ENCODE results near the gene TMEM141.

The TMEM141 gene

DNA sequence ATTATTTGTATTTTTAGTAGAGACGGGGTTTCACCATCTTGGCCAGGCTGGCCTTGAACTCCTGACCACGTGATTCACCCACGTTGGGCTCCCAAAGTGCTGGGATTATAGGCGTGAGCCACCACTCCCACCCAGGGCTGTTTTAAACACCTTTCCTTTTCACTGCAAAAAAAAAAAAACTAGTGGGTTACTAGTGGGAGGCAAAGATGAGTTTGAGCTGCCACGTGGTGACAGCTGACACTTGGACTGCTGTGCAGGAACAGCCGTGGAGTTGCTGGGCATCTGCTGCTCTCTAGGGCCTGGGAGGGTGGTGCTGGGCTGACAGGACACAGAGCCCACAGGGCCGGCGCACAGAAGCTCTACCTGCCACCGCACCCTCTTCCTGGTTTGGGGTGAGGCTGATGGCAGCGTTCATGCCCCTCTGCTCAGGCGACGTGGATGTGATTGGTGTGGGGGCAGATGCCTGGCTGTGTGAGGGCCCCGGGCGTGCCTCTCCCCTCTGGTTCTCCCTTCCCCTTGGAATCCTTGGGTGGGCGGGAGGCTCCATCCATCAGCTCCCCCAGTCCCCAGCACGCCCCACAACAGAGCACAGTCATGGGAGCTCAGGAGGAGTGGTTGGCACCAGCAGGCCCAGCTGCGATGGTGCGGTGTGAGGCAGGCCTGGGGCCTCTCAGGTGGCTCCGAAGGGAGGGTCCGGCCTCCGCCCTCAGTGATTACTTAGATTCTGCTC, 33.5 kb downstream of the TMEM141 start:
- no peak overlapping the region for H3K4me3 ChIP-seq (replicated peaks; ENCODE audit: low read depth, low read length)
- TF ChIP-seq, protein P1, sequence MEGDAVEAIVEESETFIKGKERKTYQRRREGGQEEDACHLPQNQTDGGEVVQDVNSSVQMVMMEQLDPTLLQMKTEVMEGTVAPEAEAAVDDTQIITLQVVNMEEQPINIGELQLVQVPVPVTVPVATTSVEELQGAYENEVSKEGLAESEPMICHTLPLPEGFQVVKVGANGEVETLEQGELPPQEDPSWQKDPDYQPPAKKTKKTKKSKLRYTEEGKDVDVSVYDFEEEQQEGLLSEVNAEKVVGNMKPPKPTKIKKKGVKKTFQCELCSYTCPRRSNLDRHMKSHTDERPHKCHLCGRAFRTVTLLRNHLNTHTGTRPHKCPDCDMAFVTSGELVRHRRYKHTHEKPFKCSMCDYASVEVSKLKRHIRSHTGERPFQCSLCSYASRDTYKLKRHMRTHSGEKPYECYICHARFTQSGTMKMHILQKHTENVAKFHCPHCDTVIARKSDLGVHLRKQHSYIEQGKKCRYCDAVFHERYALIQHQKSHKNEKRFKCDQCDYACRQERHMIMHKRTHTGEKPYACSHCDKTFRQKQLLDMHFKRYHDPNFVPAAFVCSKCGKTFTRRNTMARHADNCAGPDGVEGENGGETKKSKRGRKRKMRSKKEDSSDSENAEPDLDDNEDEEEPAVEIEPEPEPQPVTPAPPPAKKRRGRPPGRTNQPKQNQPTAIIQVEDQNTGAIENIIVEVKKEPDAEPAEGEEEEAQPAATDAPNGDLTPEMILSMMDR (IDR thresholded peaks at IDR 0.05; ENCODE audit: low read length, missing control alignments): no peak
- no peak for DNase-seq (ENCODE audit: low read depth)

- TF ChIP-seq, protein P1 (IDR thresholded peaks at IDR 0.05; ENCODE audit: low read length, missing control alignments): no peak
- H3K4me3 ChIP-seq (replicated peaks; ENCODE audit: low read depth, low read length): no peak overlapping the region
- no peak for DNase-seq (ENCODE audit: low read depth)
These were observed 34.4 kb downstream of the TMEM141 start for GRCh38 chr9:136825295-136826187.

DNA sequence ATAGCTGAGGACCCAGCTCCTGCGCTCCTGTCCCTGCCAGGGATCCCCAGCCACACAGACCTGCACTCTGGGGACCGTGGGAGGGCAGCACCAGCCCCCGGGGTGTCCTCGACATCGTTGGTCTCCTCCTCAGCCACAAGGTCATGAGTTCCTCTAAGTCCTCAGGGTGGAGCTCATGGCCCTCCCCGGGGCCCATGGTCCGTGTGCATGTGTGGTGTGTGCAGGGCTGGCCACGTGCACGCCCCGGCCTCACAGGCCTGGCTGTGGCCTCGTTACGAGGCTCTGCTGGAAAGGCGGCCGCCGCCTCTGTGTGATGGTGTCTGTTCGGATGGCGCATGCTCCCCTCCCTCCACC, 35.0 kb downstream of the TMEM141 start:
- no peak overlapping the region for H3K4me3 ChIP-seq (replicated peaks; ENCODE audit: low read depth, low read length)
- DNase-seq (ENCODE audit: low read depth): no peak
- TF ChIP-seq, protein P1 (IDR thresholded peaks at IDR 0.05; ENCODE audit: low read length, missing control alignments): no peak

DNA sequence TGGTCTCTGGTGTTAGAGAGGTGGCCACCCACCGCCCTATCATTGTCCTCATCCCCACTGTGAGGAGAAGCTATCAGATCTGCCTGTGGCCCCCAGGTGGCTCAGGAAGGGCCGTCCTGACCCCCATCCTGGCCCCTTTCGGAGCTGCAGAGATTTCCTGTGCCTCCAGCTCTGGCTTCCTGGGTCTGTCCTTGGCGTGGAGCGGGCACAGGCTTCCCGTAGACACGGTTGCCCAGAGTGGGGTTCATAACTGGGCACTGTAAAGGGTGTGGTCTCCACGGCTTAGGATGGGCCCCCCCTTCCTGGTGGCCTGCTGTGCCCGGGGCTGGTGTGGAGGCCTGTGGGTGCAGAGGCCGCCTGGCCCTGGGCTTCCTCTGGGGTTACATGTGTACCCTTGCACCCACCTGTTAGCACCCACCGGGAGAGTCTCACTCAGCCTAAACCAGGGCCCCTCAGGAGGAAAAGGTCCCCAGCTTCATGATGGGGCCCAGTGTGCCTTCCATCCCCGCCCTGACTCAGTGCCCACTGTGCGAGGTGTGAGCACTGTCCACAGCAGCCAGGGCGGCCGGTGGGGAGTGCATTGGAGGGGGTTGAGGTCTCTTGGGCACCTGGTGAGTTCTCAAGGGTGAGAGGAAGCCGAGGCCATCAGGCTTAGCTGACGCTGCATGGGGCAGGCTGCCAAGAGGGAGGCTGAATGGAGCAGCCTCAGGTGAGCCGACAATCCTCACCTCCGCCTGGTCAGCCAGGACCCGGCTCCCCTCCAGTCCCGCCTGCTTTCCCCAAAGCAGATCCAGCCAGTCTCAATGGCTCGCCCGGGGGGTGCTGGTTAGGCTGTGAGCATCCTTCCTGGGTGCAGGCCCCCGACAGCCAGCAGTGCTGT, 35.8 kb downstream of the TMEM141 start:
- TF ChIP-seq, protein P1 (IDR thresholded peaks at IDR 0.05; ENCODE audit: low read length, missing control alignments): no peak
- no peak overlapping the region for H3K4me3 ChIP-seq (replicated peaks; ENCODE audit: low read depth, low read length)
- no peak for DNase-seq (ENCODE audit: low read depth)

GRCh38 chr9:136827794-136828473, 36.8 kb downstream of the TMEM141 start:
- DNase-seq (ENCODE audit: low read depth): no peak
- no peak overlapping the region for H3K4me3 ChIP-seq (replicated peaks; ENCODE audit: low read depth, low read length)
- TF ChIP-seq, protein P1 (IDR thresholded peaks at IDR 0.05; ENCODE audit: low read length, missing control alignments): no peak

GRCh38 chr9:136828474-136829140, 37.5 kb downstream of the TMEM141 start:
- no peak for DNase-seq (ENCODE audit: low read depth)
- TF ChIP-seq, protein P1 (IDR thresholded peaks at IDR 0.05; ENCODE audit: low read length, missing control alignments): no peak
- no peak overlapping the region for H3K4me3 ChIP-seq (replicated peaks; ENCODE audit: low read depth, low read length)
